Mammary epithelial cell (primary cell): Measurements from ENCODE around the gene CTCFL.

ENCODE experiments used
- CTCF ChIP-seq, 2 donors: IDR thresholded peaks in 1 of 2; conservative IDR thresholded peaks in 1 of 2; 2 replicates each; pipeline ENCODE4 v1.5.1; 2011 to 2012; ENCODE audit warnings: inconsistent platforms in 2 of 2, low read length in 2 of 2, mild to moderate bottlenecking in 2 of 2, control low read depth in 1 of 2, low read depth in 1 of 2; ENCODE audit not compliant: insufficient read depth in 1 of 2; ENCODE audit errors: extremely low read depth in 1 of 2
- EZH2 ChIP-seq: IDR thresholded peaks from 2 replicates; pipeline ENCODE4 v1.6.1; 2012; ENCODE audit warnings: low read length, inconsistent platforms, borderline replicate concordance

GRCh38 chr20:57478176-57478575 lies 46.8 kb downstream of the CTCFL start:
- TF ChIP-seq CTCF (conservative IDR thresholded peaks at IDR 0.05 in 1 of 2, IDR thresholded peaks at IDR 0.05 in 1 of 2; ENCODE audit: extremely low read depth in 1 of 2, insufficient read depth in 1 of 2, low read depth in 1 of 2, low read length in 2 of 2): no peak
- TF ChIP-seq EZH2: no peak
